Measurements from ENCODE around the gene TCTN1.

DNA sequence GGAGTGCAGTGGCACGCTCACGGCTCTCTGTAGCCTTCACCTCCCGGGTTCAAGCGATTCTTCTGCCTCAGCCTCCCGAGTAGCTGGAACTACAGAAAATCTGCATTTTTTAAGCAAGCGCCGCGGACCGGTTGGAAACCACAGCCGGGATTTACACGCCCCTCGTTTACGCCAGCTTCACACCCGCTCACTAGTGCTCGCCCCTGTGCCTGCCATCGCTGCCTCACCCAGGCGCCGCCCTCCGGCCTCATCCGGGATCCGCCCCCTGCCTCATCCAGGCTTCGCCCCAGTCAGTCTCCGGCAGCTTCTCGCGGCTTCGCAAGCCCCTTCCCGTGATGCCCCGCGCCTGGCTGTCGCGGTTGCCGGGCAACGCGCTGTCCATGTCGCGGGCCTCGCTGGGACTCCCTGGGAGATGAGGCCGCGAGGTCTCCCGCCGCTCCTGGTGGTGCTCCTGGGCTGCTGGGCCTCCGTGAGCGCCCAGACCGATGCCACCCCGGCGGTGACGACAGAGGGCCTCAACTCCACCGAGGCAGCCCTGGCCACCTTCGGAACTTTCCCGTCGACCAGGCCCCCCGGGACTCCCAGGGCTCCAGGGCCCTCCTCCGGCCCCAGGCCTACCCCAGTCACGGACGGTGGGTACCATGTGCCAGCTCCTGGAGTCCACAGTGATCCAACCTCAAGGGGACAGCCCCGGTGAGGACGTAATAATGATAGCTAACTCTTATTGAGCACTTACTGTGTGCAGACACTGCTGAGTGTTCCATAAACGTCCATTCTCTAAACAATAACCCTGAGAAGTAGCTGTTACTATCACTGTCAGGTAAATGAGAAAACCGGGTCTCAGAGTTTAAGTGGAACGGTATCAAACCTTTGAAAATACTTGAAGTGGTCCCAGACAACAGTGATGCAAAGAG lies at the start of gene TCTN1:
- peak in 2 of 6 experiments; percentile 10 to 26 for TF ChIP-seq CTCF (IDR thresholded peaks at IDR 0.05)
- peak in 2 of 4 donors; percentile 16 to 65 for TF ChIP-seq POLR2A (IDR thresholded peaks at IDR 0.05)
